NCI-H187 (cell line): ENCODE data around the gene DPP8.
"Not testable (repeated sequence)": the region's sequence is repeated elsewhere in the genome, so short reads cannot be mapped to it uniquely, and the experiment has no call there.

Source experiments
- DNase-seq, 2 experiments: peaks; one replicate each; lab custom pipeline; 2025; lab: John Stamatoyannopoulos, UW

DPP8 gene

DNA sequence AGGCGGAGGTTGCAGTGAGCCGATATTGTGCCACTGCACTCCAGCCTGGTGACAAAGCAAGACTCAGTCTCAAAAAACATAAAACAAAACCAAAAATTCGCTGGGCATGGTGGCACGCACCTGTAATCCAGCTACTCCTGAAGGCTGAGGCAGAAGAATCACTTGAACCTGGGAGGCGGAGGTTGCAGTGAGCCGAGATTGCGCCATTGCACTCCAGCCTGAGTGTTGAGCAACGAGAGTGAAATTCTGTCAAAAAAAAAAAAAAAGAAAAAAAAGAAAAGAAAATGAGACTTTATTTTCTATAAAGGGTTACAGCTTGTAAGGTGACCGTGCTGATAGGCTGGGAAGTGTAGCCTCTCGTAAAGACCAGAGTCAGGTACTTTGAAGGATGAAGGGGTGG is 6.7 kb upstream of the DPP8 start:
- no peak for DNase-seq

DNA sequence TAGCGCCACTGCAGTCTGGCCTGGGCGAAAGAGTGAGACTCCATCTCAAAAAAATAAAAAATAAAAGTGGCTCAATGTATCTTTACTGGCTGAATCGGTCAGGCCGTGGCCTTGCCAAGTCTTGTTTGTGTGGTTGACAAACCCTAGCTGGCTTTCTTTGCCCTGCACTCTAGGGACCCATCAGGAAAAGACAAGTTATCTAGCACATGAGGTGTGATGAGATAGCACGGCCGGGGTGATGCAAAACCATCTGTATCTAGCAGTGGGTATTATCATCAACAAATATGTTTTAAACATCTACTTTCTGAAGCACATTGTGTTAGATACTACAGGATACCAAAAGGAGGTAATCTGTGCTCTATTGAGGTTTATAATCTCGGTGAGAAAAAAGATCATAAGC is 3.9 kb upstream of the DPP8 start:
- no peak for DNase-seq

GRCh38 chr15:65518633-65519285 is 1.3 kb upstream of the DPP8 start:
- DNase-seq: no peak

DNA sequence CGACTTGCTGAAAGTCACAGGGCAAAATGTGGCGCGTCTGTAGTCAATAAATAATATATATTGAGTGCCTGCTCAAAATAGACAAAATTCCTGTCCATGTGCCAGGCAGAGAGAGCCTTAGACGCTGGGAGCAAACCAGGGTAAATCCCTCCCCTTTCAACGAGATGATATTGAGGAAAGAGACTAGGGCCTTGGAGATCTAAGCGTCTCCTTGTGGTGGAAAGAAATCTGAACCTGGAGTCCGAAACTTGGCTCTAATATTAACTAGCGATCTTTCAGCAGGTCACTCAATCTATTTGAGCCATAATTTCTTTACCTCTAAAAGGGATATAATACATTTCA is 348 bp upstream of the DPP8 start:
- DNase-seq: no peak

GRCh38 chr15:65512807-65513416 is 4.6 kb downstream of the DPP8 start:
- DNase-seq: no peak

- no peak for DNase-seq
Measured at GRCh38 chr15:65512189-65512588, 5.3 kb downstream of the DPP8 start.

DNA sequence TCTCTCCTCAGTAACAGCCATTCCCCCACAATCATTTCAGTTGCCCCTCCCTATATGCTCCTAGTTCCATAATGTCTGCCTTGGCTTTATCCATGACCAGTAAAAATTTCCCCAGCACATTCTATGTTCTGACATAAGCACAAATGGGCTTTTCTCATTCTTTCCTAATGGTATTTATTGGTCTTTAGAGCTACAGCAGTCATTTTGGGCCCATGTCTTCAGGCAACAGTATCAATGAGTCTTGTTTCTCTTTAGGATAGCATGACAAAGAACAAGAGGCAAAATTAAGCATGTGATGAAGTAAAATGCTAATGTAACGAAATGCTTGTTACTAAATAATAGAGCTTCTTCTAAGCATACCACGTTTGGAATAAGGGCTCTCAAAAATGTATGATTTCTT is 8.2 kb downstream of the DPP8 start:
- DNase-seq: no peak

GRCh38 chr15:65494076-65494475 is 23.4 kb downstream of the DPP8 start:
- DNase-seq: no peak

DNA sequence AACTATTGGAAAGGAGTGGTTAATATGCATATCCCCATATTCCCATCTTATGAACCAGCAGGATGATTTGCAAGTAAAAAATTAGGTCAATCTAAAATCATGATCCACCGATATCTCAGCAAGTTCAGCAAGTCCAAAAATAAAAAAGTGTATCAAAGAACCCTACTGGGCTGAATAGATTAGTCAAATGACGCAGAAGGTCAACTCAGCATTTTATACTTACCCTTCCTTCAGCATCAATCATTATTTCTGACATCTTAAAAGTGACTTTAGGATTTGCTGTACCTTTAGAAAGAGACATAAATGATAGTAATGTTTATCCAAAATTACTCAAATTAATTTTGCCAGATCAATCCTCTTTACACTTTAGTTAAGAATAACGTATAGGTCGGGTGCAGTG is 32.6 kb downstream of the DPP8 start:
- no peak for DNase-seq

- DNase-seq: no peak
Measured at GRCh38 chr15:65476903-65477302, 40.6 kb downstream of the DPP8 start.

DNA sequence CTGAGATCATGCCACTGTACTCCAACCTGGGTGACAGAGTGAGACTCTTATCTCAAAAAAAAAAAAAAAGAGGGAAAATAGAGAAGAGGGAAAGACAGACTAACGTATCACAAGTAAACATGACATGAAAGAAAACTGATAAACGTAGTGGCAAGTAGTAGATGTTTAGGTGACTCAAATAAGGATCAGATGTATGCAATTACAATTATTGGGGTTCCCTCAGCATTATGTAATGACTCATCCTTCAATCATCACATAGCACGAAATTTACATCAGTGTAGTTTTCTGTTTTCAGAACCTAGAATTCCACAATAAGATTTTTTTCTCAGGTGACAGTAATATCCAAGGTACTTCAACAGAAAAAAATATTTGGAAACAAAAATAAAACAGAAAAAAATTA is 46.6 kb downstream of the DPP8 start:
- DNase-seq: no peak

DNA sequence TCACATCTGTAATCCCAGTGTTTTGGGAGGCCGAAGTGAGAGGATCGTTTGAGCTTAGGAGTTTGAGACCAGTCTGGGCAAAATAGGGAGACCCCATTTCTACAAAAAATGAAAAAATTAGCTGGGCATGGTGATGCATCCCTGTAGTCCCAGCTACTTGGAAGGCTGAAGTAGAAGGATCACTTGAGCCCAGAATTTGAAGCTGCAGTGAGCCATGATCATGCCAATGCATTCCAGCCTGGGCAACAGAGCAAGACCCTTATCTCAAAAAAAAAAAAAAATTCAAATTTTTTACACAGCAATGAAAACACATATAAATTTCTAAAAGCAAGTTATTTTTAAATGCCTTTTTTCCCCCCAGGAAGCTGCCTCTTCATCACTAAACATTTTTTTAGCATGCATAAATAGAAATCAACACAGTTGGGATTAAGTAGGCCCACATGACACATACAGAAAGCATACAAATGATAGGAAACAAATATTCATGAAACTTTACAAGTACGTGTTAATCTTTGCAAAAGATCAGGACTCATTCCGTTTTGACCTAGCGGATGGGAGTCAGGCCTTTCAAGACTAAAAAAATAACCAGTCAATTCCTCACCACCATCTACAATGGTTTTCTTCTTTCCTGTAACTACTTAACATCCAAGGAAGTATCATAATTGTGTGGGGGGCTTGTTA is 49.1 kb downstream of the DPP8 start:
- DNase-seq: no peak

GRCh38 chr15:65466901-65467300 is 50.6 kb downstream of the DPP8 start:
- no peak for DNase-seq

GRCh38 chr15:65463096-65463495 is 54.4 kb downstream of the DPP8 start:
- not testable (repeated sequence) for DNase-seq

DNA sequence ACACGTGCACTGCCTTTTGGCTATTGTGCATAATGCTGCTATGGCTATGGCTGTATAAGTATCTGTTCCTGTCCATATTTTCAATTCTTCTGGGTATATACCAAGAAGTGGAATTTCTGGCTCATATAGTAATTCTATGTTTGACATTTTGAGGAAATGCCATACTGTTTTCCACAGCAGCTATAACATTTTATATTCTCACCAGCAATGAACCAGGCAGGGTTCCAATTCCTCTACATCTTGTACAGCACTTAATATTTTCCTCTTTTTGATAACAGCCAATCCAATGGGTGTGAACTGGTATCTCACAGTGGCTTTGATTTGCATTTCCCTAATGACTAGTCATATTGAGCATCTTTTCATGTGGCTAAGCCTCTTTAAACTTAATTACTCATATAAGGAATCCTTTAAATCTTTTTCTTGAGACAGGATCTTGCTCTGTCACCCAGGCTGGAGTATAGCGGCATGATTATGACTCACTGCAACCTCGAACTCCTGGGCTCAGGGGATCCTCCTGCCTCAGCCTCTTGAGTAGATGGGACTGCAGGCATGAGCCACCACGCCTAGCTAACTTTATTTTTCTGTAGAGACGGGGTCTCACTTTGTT is 56.6 kb downstream of the DPP8 start:
- DNase-seq: no peak

- not testable (repeated sequence) for DNase-seq
Measured at GRCh38 chr15:65455256-65455655, 62.2 kb downstream of the DPP8 start.

DNA sequence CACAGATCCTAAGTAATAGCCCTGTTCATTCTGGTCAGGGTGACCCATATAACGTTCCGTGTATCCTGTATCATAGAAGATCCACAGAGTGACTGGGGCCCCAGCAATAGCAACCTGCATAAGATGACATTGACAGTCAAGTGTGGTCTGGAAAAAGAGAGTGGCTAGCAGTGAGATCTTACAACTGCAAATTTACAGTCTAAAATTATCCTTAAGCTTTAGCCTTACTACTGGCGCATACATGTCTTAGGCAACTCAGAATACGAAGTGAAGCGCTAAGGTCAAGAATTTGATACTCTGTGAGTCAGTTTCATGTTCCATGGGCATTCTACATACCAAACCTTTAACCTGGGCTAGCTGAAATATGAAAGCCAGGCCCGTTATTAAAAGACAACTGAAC is 65.5 kb downstream of the DPP8 start:
- no peak for DNase-seq

DNA sequence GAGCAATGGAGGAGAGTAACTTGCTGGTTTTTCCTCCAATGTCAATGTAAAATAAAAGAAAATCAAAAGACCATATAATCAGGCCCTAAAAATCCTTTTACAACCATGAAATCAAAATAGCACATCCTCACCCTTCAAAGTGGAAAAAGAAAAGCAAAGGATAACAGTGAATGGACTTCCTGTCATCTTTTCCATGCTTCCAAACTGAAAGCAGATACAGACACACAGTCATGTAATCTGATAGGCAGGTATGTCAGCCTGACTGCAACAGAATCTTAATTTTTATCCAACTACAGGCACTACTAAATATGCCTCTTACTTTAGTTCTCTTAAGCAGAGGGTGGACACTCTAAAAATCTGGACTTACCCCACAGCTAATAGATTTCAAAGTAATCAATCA is 66.9 kb downstream of the DPP8 start:
- no peak for DNase-seq

- DNase-seq: no peak
Measured at GRCh38 chr15:65447145-65447544, 70.3 kb downstream of the DPP8 start.

DNA sequence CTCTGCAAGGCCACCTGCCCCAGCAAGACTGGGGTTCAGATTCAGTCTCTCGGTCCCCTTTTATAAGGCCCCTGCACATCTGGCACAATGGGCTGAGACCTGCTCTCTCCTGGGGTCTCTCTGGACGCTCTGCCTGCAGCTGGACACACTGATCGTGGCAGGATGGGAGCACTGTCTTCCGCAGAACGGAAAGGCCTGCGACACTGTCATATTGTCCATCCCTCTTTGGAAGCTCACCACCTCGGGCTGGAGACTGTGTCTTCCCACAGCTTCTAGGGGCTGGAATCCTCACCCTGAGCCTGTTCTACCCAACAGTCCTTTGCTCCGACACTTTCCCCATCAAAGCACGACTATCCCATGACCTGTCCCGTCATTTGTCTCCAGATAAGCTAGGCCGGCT is 83.3 kb downstream of the DPP8 start:
- DNase-seq: no peak

DNA sequence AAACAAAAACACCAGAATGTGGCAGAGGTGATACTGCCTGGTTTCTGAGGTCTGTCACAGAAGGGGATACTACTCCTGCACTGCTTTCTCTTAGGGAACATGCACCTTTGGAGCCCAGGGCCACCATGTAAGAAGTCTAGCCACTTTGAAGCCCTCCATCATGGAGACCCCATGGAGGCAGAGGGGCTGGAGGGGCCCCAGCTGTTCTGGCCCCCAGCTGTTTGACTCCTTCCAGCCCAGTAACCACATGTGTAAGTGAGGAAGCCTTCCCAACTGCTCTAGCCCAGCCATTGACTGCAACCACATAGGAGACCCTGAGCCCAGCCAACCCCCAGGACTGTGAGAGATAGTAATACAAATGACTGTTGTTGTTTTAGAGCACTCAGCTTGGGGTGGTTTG is 85.8 kb downstream of the DPP8 start:
- DNase-seq: no peak

GRCh38 chr15:65426216-65426853 is 91.2 kb downstream of the DPP8 start:
- DNase-seq: no peak

DNA sequence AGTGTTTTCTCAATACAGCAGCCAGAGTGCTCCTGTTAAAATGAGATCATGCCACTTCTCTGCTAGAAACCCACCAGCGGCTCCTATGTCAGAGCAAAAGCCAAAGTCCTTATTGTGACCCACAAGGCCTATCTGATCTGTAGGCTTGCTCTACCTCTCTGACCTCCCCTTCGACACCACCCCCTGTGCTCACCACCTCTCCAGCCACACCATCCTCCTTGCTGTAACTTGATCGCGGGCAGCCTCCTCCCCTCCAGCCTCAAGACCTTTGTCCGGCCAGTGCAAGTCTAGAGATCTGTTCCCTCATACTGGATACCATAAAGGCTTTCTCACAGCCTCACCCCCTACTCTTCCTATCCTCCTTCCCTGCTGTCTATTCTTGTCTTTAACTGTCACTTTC is 92.8 kb downstream of the DPP8 start:
- DNase-seq: no peak
